Measurements from ENCODE around the gene PACSIN2. TPM values are rescaled to one million over a fixed set of nuclear protein-coding genes. Genes with fewer than 3 reads are reported as not detected.
"Not testable (repeated sequence)": the region's sequence is repeated elsewhere in the genome, so short reads cannot be mapped to it uniquely, and the experiment has no call there.

The PACSIN2 gene
- total RNA-seq, 1 experiment from 2014 or later, result 8.3 TPM

DNA sequence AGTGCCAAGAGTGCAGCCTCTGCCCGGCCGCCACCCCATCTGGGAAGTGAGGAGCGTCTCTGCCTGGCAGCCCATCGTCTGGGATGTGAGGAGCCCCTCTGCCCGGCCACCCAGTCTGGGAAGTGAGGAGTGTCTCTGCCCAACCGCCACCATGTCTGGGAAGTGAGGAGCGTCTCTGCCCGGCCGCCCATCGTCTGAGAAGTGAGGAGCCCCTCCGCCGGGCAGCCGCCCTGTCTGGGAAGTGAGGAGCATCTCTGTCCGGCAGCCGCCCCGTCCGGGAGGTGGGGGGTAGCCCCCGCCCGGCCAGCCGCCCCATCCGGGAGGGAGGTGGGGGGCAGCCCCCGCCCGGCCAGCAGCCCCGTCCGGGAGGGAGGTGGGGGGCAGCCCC, 43.5 kb downstream of the PACSIN2 start:
- H3K9me3 ChIP-seq (ENCODE audit: low read length); H3K4me3 ChIP-seq (ENCODE audit: low read length); H3K4me2 ChIP-seq (ENCODE audit: low read depth, low read length, poor library complexity, severe bottlenecking); H3K36me3 ChIP-seq (ENCODE audit: insufficient read depth, low read length); H3K79me2 ChIP-seq (ENCODE audit: low read length); H3K27ac ChIP-seq (ENCODE audit: low read length); H3K9me2 ChIP-seq (replicated peaks; ENCODE audit: insufficient read depth, low read length); H2AFZ ChIP-seq (ENCODE audit: low read length); H3K9ac ChIP-seq (ENCODE audit: low read length); H3K4me1 ChIP-seq (ENCODE audit: low read length); DNase-seq; H3K27me3 ChIP-seq (ENCODE audit: low read length): not testable (repeated sequence)
- H4K20me1 ChIP-seq (ENCODE audit: insufficient read depth, low read depth, low read length), result peaks cover 43% of the 10 kb centered on the region

GRCh38 chr22:42970029-42970428, 44.9 kb downstream of the PACSIN2 start:
- no peak overlapping the region for H3K4me2 ChIP-seq (ENCODE audit: low read depth, low read length, poor library complexity, severe bottlenecking)
- no peaks in the 10 kb centered on the region for H3K79me2 ChIP-seq (ENCODE audit: low read length)
- peaks cover 42% of the 10 kb centered on the region for H4K20me1 ChIP-seq (ENCODE audit: insufficient read depth, low read depth, low read length)

GRCh38 chr22:42969348-42969975, 45.5 kb downstream of the PACSIN2 start:
- no peaks in the 10 kb centered on the region for H3K79me2 ChIP-seq (ENCODE audit: low read length)
- no peaks in the 10 kb centered on the region for H3K9me2 ChIP-seq (replicated peaks; ENCODE audit: insufficient read depth, low read length)
- H3K27ac ChIP-seq (ENCODE audit: low read length), result no peak overlapping the region
- DNase-seq, result no peak
- H3K9me3 ChIP-seq (ENCODE audit: low read length), result no peaks in the 10 kb centered on the region
- no peak overlapping the region for H3K9ac ChIP-seq (ENCODE audit: low read length)
- peaks cover 43% of the 10 kb centered on the region for H4K20me1 ChIP-seq (ENCODE audit: insufficient read depth, low read depth, low read length)
- H3K4me1 ChIP-seq (ENCODE audit: low read length), result peaks cover 11% of the 10 kb centered on the region
- H3K4me2 ChIP-seq (ENCODE audit: low read depth, low read length, poor library complexity, severe bottlenecking), result no peak overlapping the region
- no peak overlapping the region for H3K4me3 ChIP-seq (ENCODE audit: low read length)
- H2AFZ ChIP-seq (ENCODE audit: low read length), result no peak overlapping the region
- H3K36me3 ChIP-seq (ENCODE audit: insufficient read depth, low read length), result no peaks in the 10 kb centered on the region
- H3K27me3 ChIP-seq (ENCODE audit: low read length), result no peaks in the 10 kb centered on the region

More at GRCh38 chr22:42970029-42970428, 44.9 kb downstream of the PACSIN2 start:
- Histone ChIP-seq H2AFZ (ENCODE audit: low read length) (no peak overlapping the region), H3K27me3 (ENCODE audit: low read length) (no peaks in the 10 kb centered on the region), H3K9me3 (ENCODE audit: low read length) (no peaks in the 10 kb centered on the region), H3K27ac (ENCODE audit: low read length) (no peak overlapping the region), H3K36me3 (ENCODE audit: insufficient read depth, low read length) (no peaks in the 10 kb centered on the region), H3K4me3 (ENCODE audit: low read length) (no peak overlapping the region), H3K4me1 (ENCODE audit: low read length) (peaks cover 6% of the 10 kb centered on the region), H3K9ac (ENCODE audit: low read length) (no peak overlapping the region), H3K9me2 (replicated peaks; ENCODE audit: insufficient read depth, low read length) (no peaks in the 10 kb centered on the region)
- DNase-seq, result no peak

GRCh38 chr22:42967933-42968332, 47.0 kb downstream of the PACSIN2 start:
- Histone ChIP-seq H3K4me1 (ENCODE audit: low read length) (peaks cover 12% of the 10 kb centered on the region), H2AFZ (ENCODE audit: low read length) (no peak overlapping the region), H3K4me3 (ENCODE audit: low read length) (no peak overlapping the region), H3K27me3 (ENCODE audit: low read length) (no peaks in the 10 kb centered on the region), H3K36me3 (ENCODE audit: insufficient read depth, low read length) (no peaks in the 10 kb centered on the region), H4K20me1 (ENCODE audit: insufficient read depth, low read depth, low read length) (peaks cover 34% of the 10 kb centered on the region), H3K9me3 (ENCODE audit: low read length) (no peaks in the 10 kb centered on the region), H3K4me2 (ENCODE audit: low read depth, low read length, poor library complexity, severe bottlenecking) (no peak overlapping the region), H3K79me2 (ENCODE audit: low read length) (no peaks in the 10 kb centered on the region), H3K9ac (ENCODE audit: low read length) (no peak overlapping the region), H3K27ac (ENCODE audit: low read length) (no peak overlapping the region), H3K9me2 (replicated peaks; ENCODE audit: insufficient read depth, low read length) (no peaks in the 10 kb centered on the region)
- no peak for DNase-seq

GRCh38 chr22:42967005-42967404, 47.9 kb downstream of the PACSIN2 start:
- H2AFZ ChIP-seq (ENCODE audit: low read length), result no peak overlapping the region
- no peak overlapping the region for H3K4me2 ChIP-seq (ENCODE audit: low read depth, low read length, poor library complexity, severe bottlenecking)

DNA sequence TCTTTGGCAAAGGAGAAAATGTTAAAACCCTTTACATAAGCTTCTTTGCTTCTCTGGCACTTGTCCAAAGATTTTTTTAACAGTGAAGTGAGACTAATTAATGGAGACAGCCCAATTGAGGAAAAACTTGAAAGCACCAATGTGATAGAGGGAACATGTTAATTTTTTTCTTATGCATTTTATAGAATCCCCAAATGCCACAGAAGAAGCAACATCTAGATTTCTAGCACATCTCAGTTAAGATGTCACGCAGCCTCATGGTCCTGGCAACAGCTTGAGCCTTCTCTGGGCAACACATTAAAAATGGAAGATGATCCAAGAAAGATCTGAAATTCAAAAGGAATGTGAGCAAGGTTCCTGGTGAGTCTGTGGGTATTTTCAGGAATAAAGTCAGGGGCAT, 48.5 kb downstream of the PACSIN2 start:
- Histone ChIP-seq H3K9me2 (replicated peaks; ENCODE audit: insufficient read depth, low read length) (no peaks in the 10 kb centered on the region), H3K79me2 (ENCODE audit: low read length) (no peaks in the 10 kb centered on the region), H3K4me1 (ENCODE audit: low read length) (peaks cover 12% of the 10 kb centered on the region), H3K36me3 (ENCODE audit: insufficient read depth, low read length) (no peaks in the 10 kb centered on the region), H3K9ac (ENCODE audit: low read length) (no peak overlapping the region), H3K4me2 (ENCODE audit: low read depth, low read length, poor library complexity, severe bottlenecking) (no peak overlapping the region), H4K20me1 (ENCODE audit: insufficient read depth, low read depth, low read length) (peaks cover 35% of the 10 kb centered on the region), H3K27me3 (ENCODE audit: low read length) (no peaks in the 10 kb centered on the region), H3K27ac (ENCODE audit: low read length) (no peak overlapping the region), H3K9me3 (ENCODE audit: low read length) (no peaks in the 10 kb centered on the region), H2AFZ (ENCODE audit: low read length) (no peak overlapping the region), H3K4me3 (ENCODE audit: low read length) (no peak overlapping the region)
- no peak for DNase-seq

More at GRCh38 chr22:42967005-42967404, 47.9 kb downstream of the PACSIN2 start:
- no peak overlapping the region for H3K27ac ChIP-seq (ENCODE audit: low read length)
- H3K4me3 ChIP-seq (ENCODE audit: low read length), result no peak overlapping the region
- H3K36me3 ChIP-seq (ENCODE audit: insufficient read depth, low read length), result no peaks in the 10 kb centered on the region
- peaks cover 12% of the 10 kb centered on the region for H3K4me1 ChIP-seq (ENCODE audit: low read length)
- DNase-seq, result no peak
- H3K9me2 ChIP-seq (replicated peaks; ENCODE audit: insufficient read depth, low read length), result no peaks in the 10 kb centered on the region
- H3K79me2 ChIP-seq (ENCODE audit: low read length), result no peaks in the 10 kb centered on the region
- H4K20me1 ChIP-seq (ENCODE audit: insufficient read depth, low read depth, low read length), result peaks cover 32% of the 10 kb centered on the region
- H3K9ac ChIP-seq (ENCODE audit: low read length), result no peak overlapping the region
- H3K9me3 ChIP-seq (ENCODE audit: low read length), result no peaks in the 10 kb centered on the region
- no peaks in the 10 kb centered on the region for H3K27me3 ChIP-seq (ENCODE audit: low read length)

GRCh38 chr22:42964994-42965699, 49.8 kb downstream of the PACSIN2 start:
- no peaks in the 10 kb centered on the region for H3K27me3 ChIP-seq (ENCODE audit: low read length)
- no peak overlapping the region for H3K9ac ChIP-seq (ENCODE audit: low read length)
- H3K4me3 ChIP-seq (ENCODE audit: low read length), result no peak overlapping the region
- peaks cover 44% of the 10 kb centered on the region for H4K20me1 ChIP-seq (ENCODE audit: insufficient read depth, low read depth, low read length)
- H3K79me2 ChIP-seq (ENCODE audit: low read length), result no peaks in the 10 kb centered on the region
- no peaks in the 10 kb centered on the region for H3K9me2 ChIP-seq (replicated peaks; ENCODE audit: insufficient read depth, low read length)
- H3K4me2 ChIP-seq (ENCODE audit: low read depth, low read length, poor library complexity, severe bottlenecking), result no peak overlapping the region
- H3K4me1 ChIP-seq (ENCODE audit: low read length), result peaks cover 12% of the 10 kb centered on the region
- no peaks in the 10 kb centered on the region for H3K9me3 ChIP-seq (ENCODE audit: low read length)
- no peak overlapping the region for H3K27ac ChIP-seq (ENCODE audit: low read length)
- no peak for DNase-seq
- H3K36me3 ChIP-seq (ENCODE audit: insufficient read depth, low read length), result no peaks in the 10 kb centered on the region
- no peak overlapping the region for H2AFZ ChIP-seq (ENCODE audit: low read length)

GRCh38 chr22:42963231-42963595, 51.7 kb downstream of the PACSIN2 start:
- H3K36me3 ChIP-seq (ENCODE audit: insufficient read depth, low read length), result no peaks in the 10 kb centered on the region
- no peak overlapping the region for H3K4me2 ChIP-seq (ENCODE audit: low read depth, low read length, poor library complexity, severe bottlenecking)
- H3K9me3 ChIP-seq (ENCODE audit: low read length), result no peaks in the 10 kb centered on the region
- no peak overlapping the region for H3K4me3 ChIP-seq (ENCODE audit: low read length)
- H3K4me1 ChIP-seq (ENCODE audit: low read length), result peaks cover 12% of the 10 kb centered on the region
- H3K9me2 ChIP-seq (replicated peaks; ENCODE audit: insufficient read depth, low read length), result no peaks in the 10 kb centered on the region
- H4K20me1 ChIP-seq (ENCODE audit: insufficient read depth, low read depth, low read length), result peaks cover 45% of the 10 kb centered on the region
- H3K27ac ChIP-seq (ENCODE audit: low read length), result no peak overlapping the region
- no peaks in the 10 kb centered on the region for H3K79me2 ChIP-seq (ENCODE audit: low read length)
- H3K9ac ChIP-seq (ENCODE audit: low read length), result no peak overlapping the region
- no peak overlapping the region for H2AFZ ChIP-seq (ENCODE audit: low read length)
- no peaks in the 10 kb centered on the region for H3K27me3 ChIP-seq (ENCODE audit: low read length)
- no peak for DNase-seq

All from Karpas-422 (cell line).